PFSK-1 (cell line): ENCODE measurements around the gene EIF4E2.

Experiments used
- FOXP2 ChIP-seq: optimal IDR thresholded peaks from 2 replicates; pipeline ENCODE3; 2011; ENCODE audit warnings: borderline replicate concordance, control low read depth, inconsistent platforms; ENCODE audit not compliant: insufficient read depth; ENCODE audit errors: extremely low read length, extremely low read depth
- POLR2AphosphoS5 ChIP-seq: IDR thresholded peaks from 2 replicates; pipeline ENCODE4 v1.6.1; 2012; ENCODE audit warnings: low read depth, mild to moderate bottlenecking, control low read depth, low read length, moderate library complexity
- SIN3A ChIP-seq: IDR thresholded peaks from 2 replicates; pipeline ENCODE4 v1.6.1; 2012; ENCODE audit warnings: mild to moderate bottlenecking, low read length, moderate library complexity, borderline replicate concordance; ENCODE audit not compliant: insufficient read depth
- TAF1 ChIP-seq: IDR thresholded peaks from 2 replicates; pipeline ENCODE4 v1.6.1; 2012; ENCODE audit warnings: low read length, control low read depth, borderline replicate concordance; ENCODE audit not compliant: insufficient read depth
- TF ChIP-seq, protein P1 (sequence below), 2 experiments: IDR thresholded peaks; 2 replicates each; pipeline versions ENCODE4 v1.6.1 to v1.8.0; 2011 to 2012; ENCODE audit warnings: low read depth in 2 of 2, low read length in 2 of 2, control low read depth in 1 of 2, inconsistent platforms in 1 of 2, mild to moderate bottlenecking in 1 of 2, moderate library complexity in 1 of 2; ENCODE audit not compliant: insufficient read depth in 1 of 2

Gene EIF4E2

GRCh38 chr2:232580648-232580981, 30.1 kb downstream of the EIF4E2 start:
- no peak for TF ChIP-seq FOXP2
- no peak for TF ChIP-seq POLR2AphosphoS5
- TF ChIP-seq TAF1, result no peak
- TF ChIP-seq SIN3A, result no peak
- TF ChIP-seq, protein P1, sequence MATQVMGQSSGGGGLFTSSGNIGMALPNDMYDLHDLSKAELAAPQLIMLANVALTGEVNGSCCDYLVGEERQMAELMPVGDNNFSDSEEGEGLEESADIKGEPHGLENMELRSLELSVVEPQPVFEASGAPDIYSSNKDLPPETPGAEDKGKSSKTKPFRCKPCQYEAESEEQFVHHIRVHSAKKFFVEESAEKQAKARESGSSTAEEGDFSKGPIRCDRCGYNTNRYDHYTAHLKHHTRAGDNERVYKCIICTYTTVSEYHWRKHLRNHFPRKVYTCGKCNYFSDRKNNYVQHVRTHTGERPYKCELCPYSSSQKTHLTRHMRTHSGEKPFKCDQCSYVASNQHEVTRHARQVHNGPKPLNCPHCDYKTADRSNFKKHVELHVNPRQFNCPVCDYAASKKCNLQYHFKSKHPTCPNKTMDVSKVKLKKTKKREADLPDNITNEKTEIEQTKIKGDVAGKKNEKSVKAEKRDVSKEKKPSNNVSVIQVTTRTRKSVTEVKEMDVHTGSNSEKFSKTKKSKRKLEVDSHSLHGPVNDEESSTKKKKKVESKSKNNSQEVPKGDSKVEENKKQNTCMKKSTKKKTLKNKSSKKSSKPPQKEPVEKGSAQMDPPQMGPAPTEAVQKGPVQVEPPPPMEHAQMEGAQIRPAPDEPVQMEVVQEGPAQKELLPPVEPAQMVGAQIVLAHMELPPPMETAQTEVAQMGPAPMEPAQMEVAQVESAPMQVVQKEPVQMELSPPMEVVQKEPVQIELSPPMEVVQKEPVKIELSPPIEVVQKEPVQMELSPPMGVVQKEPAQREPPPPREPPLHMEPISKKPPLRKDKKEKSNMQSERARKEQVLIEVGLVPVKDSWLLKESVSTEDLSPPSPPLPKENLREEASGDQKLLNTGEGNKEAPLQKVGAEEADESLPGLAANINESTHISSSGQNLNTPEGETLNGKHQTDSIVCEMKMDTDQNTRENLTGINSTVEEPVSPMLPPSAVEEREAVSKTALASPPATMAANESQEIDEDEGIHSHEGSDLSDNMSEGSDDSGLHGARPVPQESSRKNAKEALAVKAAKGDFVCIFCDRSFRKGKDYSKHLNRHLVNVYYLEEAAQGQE (IDR thresholded peaks at IDR 0.05; ENCODE audit: insufficient read depth in 1 of 2, low read depth in 2 of 2, low read length in 2 of 2), result no peak

GRCh38 chr2:232581725-232582124, 31.2 kb downstream of the EIF4E2 start:
- no peak for TF ChIP-seq POLR2AphosphoS5
- TF ChIP-seq SIN3A, result no peak
- no peak for TF ChIP-seq TAF1
- TF ChIP-seq FOXP2, result no peak
- TF ChIP-seq, protein P1 (IDR thresholded peaks at IDR 0.05; ENCODE audit: insufficient read depth in 1 of 2, low read depth in 2 of 2, low read length in 2 of 2), result no peak

GRCh38 chr2:232584238-232584637, 33.7 kb downstream of the EIF4E2 start:
- TF ChIP-seq POLR2AphosphoS5 (no peak), TAF1 (no peak), SIN3A (no peak), FOXP2 (no peak)
- TF ChIP-seq, protein P1 (IDR thresholded peaks at IDR 0.05; ENCODE audit: insufficient read depth in 1 of 2, low read depth in 2 of 2, low read length in 2 of 2), result no peak

- no peak for TF ChIP-seq FOXP2
These were observed 36.5 kb downstream of the EIF4E2 start for GRCh38 chr2:232586943-232587505.

DNA sequence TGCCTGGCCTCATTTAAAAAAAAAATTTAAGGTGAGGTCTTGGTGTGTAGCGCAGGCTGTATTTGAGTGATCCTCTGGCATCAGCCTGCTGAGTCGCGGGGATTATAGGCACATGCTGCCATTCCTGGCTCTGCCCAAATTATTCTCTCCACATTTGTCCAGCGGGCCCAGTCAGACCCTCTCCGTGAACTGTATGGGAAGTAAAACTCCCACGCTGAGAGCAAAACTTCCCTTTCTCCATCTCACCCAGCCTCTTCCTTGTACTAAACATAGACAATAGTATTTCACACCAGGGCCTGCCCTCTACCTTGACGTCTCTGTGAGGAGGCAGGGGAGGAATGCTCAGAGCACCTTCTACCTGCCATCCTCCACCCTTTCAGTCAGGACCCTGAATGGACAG, 37.0 kb downstream of the EIF4E2 start:
- TF ChIP-seq POLR2AphosphoS5, result no peak
- TF ChIP-seq, protein P1 (IDR thresholded peaks at IDR 0.05; ENCODE audit: insufficient read depth in 1 of 2, low read depth in 2 of 2, low read length in 2 of 2), result no peak
- no peak for TF ChIP-seq SIN3A
- TF ChIP-seq FOXP2, result no peak
- no peak for TF ChIP-seq TAF1
